ENCODE results near the gene SAMD8. TPM values are rescaled to one million over a fixed set of nuclear protein-coding genes. Genes with fewer than 3 reads are reported as not detected.

SAMD8 gene
- polyA plus RNA-seq, 1 donor from 2014 or later = 11.7 TPM

GRCh38 chr10:75076348-75076747 is 35.1 kb upstream of the SAMD8 start:
- Mint-ChIP-seq H3K4me1 (peaks cover 0 to 1% (median 0%) of the 10 kb centered on the region in 3 donors), H3K9me3 (peaks cover 0 to 2% (median 1%) of the 10 kb centered on the region in 3 donors), H3K4me3 (no peak overlapping the region), H3K27me3 (no peaks in the 10 kb centered on the region), H3K27ac (peak overlapping the region in 1 of 3 donors; percentile 6), H3K36me3 (no peaks in the 10 kb centered on the region)

- no peaks in the 10 kb centered on the region for H3K36me3 Mint-ChIP-seq
- H3K4me3 Mint-ChIP-seq = no peak overlapping the region
- peaks cover 2 to 8% (median 6%) of the 10 kb centered on the region in 3 donors for H3K9me3 Mint-ChIP-seq
- H3K27me3 Mint-ChIP-seq = no peaks in the 10 kb centered on the region
- no peaks in the 10 kb centered on the region for H3K4me1 Mint-ChIP-seq
- no peak overlapping the region for H3K27ac Mint-ChIP-seq
Measured at GRCh38 chr10:75079436-75080083, 31.9 kb upstream of the SAMD8 start.

GRCh38 chr10:75080554-75080953 is 30.9 kb upstream of the SAMD8 start:
- Mint-ChIP-seq H3K36me3 (no peaks in the 10 kb centered on the region), H3K4me3 (no peak overlapping the region), H3K27me3 (peaks cover under 1% of the 10 kb centered on the region), H3K27ac (no peak overlapping the region), H3K4me1 (no peaks in the 10 kb centered on the region), H3K9me3 (peaks cover 2 to 8% (median 6%) of the 10 kb centered on the region in 3 donors)

- Mint-ChIP-seq H3K27me3 (peaks cover 2% of the 10 kb centered on the region), H3K36me3 (no peaks in the 10 kb centered on the region), H3K27ac (no peak overlapping the region), H3K9me3 (peaks cover 2 to 8% (median 6%) of the 10 kb centered on the region in 3 donors), H3K4me1 (no peaks in the 10 kb centered on the region), H3K4me3 (no peak overlapping the region)
Measured at GRCh38 chr10:75081379-75081778, 30.1 kb upstream of the SAMD8 start.

- H3K4me3 Mint-ChIP-seq = no peak overlapping the region
- peaks cover 0 to 4% (median 0%) of the 10 kb centered on the region in 3 donors for H3K4me1 Mint-ChIP-seq
- peaks cover 4% of the 10 kb centered on the region for H3K27me3 Mint-ChIP-seq
- no peak overlapping the region for H3K27ac Mint-ChIP-seq
- peaks cover 1% of the 10 kb centered on the region for H3K36me3 Mint-ChIP-seq
- H3K9me3 Mint-ChIP-seq = peaks cover 4 to 8% (median 6%) of the 10 kb centered on the region in 3 donors
Measured at GRCh38 chr10:75083972-75084833, 27.3 kb upstream of the SAMD8 start.

- H3K4me3 Mint-ChIP-seq = no peak overlapping the region
- peaks cover 4% of the 10 kb centered on the region for H3K27me3 Mint-ChIP-seq
Measured at GRCh38 chr10:75084834-75085384, 26.5 kb upstream of the SAMD8 start.

GRCh38 chr10:75086278-75086934 is 25.1 kb upstream of the SAMD8 start:
- peaks cover 3 to 5% (median 4%) of the 10 kb centered on the region in 3 donors for H3K9me3 Mint-ChIP-seq
- peak overlapping the region in 1 of 3 donors; percentile 33 for H3K27ac Mint-ChIP-seq
- no peak overlapping the region for H3K4me3 Mint-ChIP-seq
- peaks cover 1% of the 10 kb centered on the region for H3K36me3 Mint-ChIP-seq
- H3K4me1 Mint-ChIP-seq = peaks cover 0 to 8% (median 0%) of the 10 kb centered on the region in 3 donors
- peaks cover 4% of the 10 kb centered on the region for H3K27me3 Mint-ChIP-seq

More at GRCh38 chr10:75084834-75085384, 26.5 kb upstream of the SAMD8 start:
- Mint-ChIP-seq H3K4me1 (peaks cover 0 to 8% (median 0%) of the 10 kb centered on the region in 3 donors), H3K27ac (no peak overlapping the region), H3K36me3 (peaks cover 1% of the 10 kb centered on the region), H3K9me3 (peaks cover 4 to 8% (median 6%) of the 10 kb centered on the region in 3 donors)

- H3K36me3 Mint-ChIP-seq = peaks cover 1% of the 10 kb centered on the region
- peaks cover 4% of the 10 kb centered on the region for H3K27me3 Mint-ChIP-seq
- H3K4me3 Mint-ChIP-seq = no peak overlapping the region
- H3K4me1 Mint-ChIP-seq = peaks cover 0 to 8% (median 0%) of the 10 kb centered on the region in 3 donors
- H3K9me3 Mint-ChIP-seq = peaks cover 0 to 2% (median 0%) of the 10 kb centered on the region in 3 donors
- H3K27ac Mint-ChIP-seq = no peak overlapping the region
Measured at GRCh38 chr10:75088640-75089039, 22.8 kb upstream of the SAMD8 start.

- Mint-ChIP-seq H3K9me3 (peaks cover 0 to 2% (median 0%) of the 10 kb centered on the region in 3 donors), H3K4me3 (peak overlapping the region in 1 of 4 donors; percentile 65)
Measured at GRCh38 chr10:75089634-75090033, 21.8 kb upstream of the SAMD8 start.

GRCh38 chr10:75091146-75091545 is 20.3 kb upstream of the SAMD8 start:
- Mint-ChIP-seq H3K9me3 (peaks cover 0 to 2% (median 0%) of the 10 kb centered on the region in 3 donors), H3K4me3 (no peak overlapping the region), H3K4me1 (peaks cover 0 to 8% (median 0%) of the 10 kb centered on the region in 3 donors), H3K27ac (no peak overlapping the region), H3K36me3 (peaks cover 1% of the 10 kb centered on the region), H3K27me3 (peaks cover 1% of the 10 kb centered on the region)

More at GRCh38 chr10:75089634-75090033, 21.8 kb upstream of the SAMD8 start:
- H3K27ac Mint-ChIP-seq = no peak overlapping the region
- H3K27me3 Mint-ChIP-seq = peaks cover 4% of the 10 kb centered on the region
- H3K4me1 Mint-ChIP-seq = peaks cover 0 to 8% (median 0%) of the 10 kb centered on the region in 3 donors
- H3K36me3 Mint-ChIP-seq = peaks cover 1% of the 10 kb centered on the region

GRCh38 chr10:75094465-75094864 is 17.0 kb upstream of the SAMD8 start:
- Mint-ChIP-seq H3K36me3 (no peaks in the 10 kb centered on the region), H3K27ac (no peak overlapping the region), H3K4me3 (no peak overlapping the region)

GRCh38 chr10:75095631-75096030 is 15.8 kb upstream of the SAMD8 start:
- H3K4me3 Mint-ChIP-seq = no peak overlapping the region
- no peaks in the 10 kb centered on the region for H3K27me3 Mint-ChIP-seq
- no peaks in the 10 kb centered on the region for H3K36me3 Mint-ChIP-seq
- H3K9me3 Mint-ChIP-seq = no peaks in the 10 kb centered on the region
- no peaks in the 10 kb centered on the region for H3K4me1 Mint-ChIP-seq
- H3K27ac Mint-ChIP-seq = no peak overlapping the region

More at GRCh38 chr10:75094465-75094864, 17.0 kb upstream of the SAMD8 start:
- Mint-ChIP-seq H3K9me3 (no peaks in the 10 kb centered on the region), H3K27me3 (no peaks in the 10 kb centered on the region), H3K4me1 (peaks cover 0 to 3% (median 0%) of the 10 kb centered on the region in 3 donors)

GRCh38 chr10:75096749-75097148 is 14.7 kb upstream of the SAMD8 start:
- H3K36me3 Mint-ChIP-seq = peaks cover under 1% of the 10 kb centered on the region
- no peaks in the 10 kb centered on the region for H3K9me3 Mint-ChIP-seq
- no peak overlapping the region for H3K27ac Mint-ChIP-seq
- no peak overlapping the region for H3K4me3 Mint-ChIP-seq
- H3K27me3 Mint-ChIP-seq = no peaks in the 10 kb centered on the region
- no peaks in the 10 kb centered on the region for H3K4me1 Mint-ChIP-seq

- H3K4me1 Mint-ChIP-seq = no peaks in the 10 kb centered on the region
- H3K27ac Mint-ChIP-seq = no peak overlapping the region
- no peak overlapping the region for H3K4me3 Mint-ChIP-seq
- no peaks in the 10 kb centered on the region for H3K27me3 Mint-ChIP-seq
- peaks cover 3% of the 10 kb centered on the region for H3K36me3 Mint-ChIP-seq
- H3K9me3 Mint-ChIP-seq = no peaks in the 10 kb centered on the region
Measured at GRCh38 chr10:75097666-75098285, 13.7 kb upstream of the SAMD8 start.

All from IgD-negative memory B cell (primary cell).